GM12874 (cell line): ENCODE data around the gene C12orf75.

Experiments used
- TF ChIP-seq, protein P1 (sequence below): IDR thresholded peaks from 2 replicates; pipeline ENCODE4 v1.5.1; 2011; ENCODE audit warnings: low read depth, mild to moderate bottlenecking, control low read depth, low read length, moderate library complexity; ENCODE audit not compliant: insufficient read depth

The C12orf75 gene

GRCh38 chr12:105365231-105365630, 34.7 kb downstream of the C12orf75 start:
- TF ChIP-seq, protein P1, sequence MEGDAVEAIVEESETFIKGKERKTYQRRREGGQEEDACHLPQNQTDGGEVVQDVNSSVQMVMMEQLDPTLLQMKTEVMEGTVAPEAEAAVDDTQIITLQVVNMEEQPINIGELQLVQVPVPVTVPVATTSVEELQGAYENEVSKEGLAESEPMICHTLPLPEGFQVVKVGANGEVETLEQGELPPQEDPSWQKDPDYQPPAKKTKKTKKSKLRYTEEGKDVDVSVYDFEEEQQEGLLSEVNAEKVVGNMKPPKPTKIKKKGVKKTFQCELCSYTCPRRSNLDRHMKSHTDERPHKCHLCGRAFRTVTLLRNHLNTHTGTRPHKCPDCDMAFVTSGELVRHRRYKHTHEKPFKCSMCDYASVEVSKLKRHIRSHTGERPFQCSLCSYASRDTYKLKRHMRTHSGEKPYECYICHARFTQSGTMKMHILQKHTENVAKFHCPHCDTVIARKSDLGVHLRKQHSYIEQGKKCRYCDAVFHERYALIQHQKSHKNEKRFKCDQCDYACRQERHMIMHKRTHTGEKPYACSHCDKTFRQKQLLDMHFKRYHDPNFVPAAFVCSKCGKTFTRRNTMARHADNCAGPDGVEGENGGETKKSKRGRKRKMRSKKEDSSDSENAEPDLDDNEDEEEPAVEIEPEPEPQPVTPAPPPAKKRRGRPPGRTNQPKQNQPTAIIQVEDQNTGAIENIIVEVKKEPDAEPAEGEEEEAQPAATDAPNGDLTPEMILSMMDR = no peak

DNA sequence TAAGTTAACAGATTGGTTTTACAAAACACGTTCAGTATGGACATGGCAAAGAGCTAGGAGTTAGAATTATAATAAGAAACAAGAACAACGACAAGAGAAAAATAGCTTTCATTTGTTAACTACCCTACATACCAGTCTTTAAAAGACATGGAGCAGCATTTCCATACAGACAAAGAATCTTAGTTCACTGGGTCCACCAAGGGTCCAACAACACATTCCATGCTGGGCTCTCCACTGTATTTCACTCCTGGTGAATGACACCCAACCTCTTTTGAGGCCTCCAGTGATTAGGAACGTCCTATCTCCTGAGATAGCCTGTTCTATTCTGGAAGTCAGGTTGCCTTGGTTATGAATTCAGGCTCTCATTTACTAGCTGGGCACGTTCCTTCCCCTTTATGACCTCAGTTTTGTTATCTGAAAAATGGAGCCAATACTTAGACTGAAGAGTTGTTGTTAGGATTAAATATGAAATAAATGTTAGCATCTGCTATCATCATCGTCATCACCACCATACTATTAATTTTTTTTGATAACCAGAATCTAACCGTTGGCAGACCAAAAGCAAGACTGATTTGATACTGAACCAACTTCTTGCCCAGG, 37.7 kb downstream of the C12orf75 start:
- TF ChIP-seq, protein P1 = no peak

DNA sequence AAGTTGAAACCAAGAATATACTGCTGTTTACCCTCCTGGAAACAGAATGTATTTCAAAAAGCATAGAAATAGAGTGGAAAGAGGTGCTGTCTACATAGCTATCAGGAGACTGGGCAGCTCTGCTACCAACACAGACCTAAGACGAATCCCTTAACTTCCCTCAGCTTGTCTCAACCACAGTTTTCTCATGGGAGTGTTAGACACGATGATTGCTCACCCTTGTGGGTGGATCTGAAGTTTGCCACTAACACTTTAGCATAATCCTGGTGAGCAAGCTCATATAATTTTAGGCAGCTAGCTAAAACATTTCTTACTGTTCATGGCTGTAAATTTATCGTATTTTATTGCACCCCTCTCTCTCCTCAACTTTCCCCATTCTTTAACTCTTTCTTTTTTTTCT, 38.5 kb downstream of the C12orf75 start:
- TF ChIP-seq, protein P1 = no peak

GRCh38 chr12:105374303-105374702, 43.8 kb downstream of the C12orf75 start:
- TF ChIP-seq, protein P1 = no peak

GRCh38 chr12:105377077-105377476, 46.6 kb downstream of the C12orf75 start:
- TF ChIP-seq, protein P1 = no peak

DNA sequence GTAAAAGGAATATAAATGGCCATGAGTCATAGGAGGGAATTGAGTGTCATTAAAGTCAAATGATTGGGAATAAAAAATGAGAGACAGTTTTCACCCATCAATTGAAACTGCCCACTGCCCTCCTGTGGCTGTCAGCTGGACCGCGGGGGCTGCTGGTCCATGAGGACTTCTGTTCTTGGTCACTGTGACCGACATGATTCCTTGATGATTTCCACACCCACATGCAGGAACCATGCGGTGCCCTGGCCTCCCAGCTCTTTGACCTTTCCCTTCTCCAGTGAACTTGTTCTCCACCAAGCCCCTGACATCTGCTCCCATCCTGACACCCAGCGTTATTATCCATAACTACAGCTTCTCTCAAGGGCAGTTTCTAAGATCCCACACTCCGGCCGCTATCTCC, 48.4 kb downstream of the C12orf75 start:
- TF ChIP-seq, protein P1 = 0 out of 2 replicates have a peak, but pooled peaks have one; percentile 8

- TF ChIP-seq, protein P1 = peak; percentile 57; the same call in 1 of the 2 replicates
Measured at GRCh38 chr12:105382771-105383622, 52.5 kb downstream of the C12orf75 start.
